Measurements from ENCODE around the gene RAP2A. TPM values are rescaled to one million over a fixed set of nuclear protein-coding genes. Genes with fewer than 3 reads are reported as not detected.

RAP2A gene
- total and polyA plus RNA-seq, 12 donors: 4.2 to 31.0 (median 20.4) TPM

GRCh38 chr13:97438856-97439595 lies 5.1 kb downstream of the RAP2A start:
- ATAC-seq: no peak
- TF ChIP-seq CTCF (IDR thresholded peaks at IDR 0.05): no peak
- peaks cover 0 to 68% (median 49%) of the 10 kb centered on the region in 9 donors for H3K4me1 ChIP-seq
- no peak overlapping the region for H3K27ac ChIP-seq
- peaks cover 0 to 26% (median 0%) of the 10 kb centered on the region in 9 donors for H3K36me3 ChIP-seq
- H3K9me3 ChIP-seq: no peaks in the 10 kb centered on the region
- DNase-seq: no peak
- no peaks in the 10 kb centered on the region for H3K27me3 ChIP-seq
- intact Hi-C loops (cut with DNase I): loop anchor here in 5 of 10 donors (5.0 to 10.0 kb wide), 3 partner anchors 214 to 363 kb away; partner anchors contain the start of gene MBNL2 (in 4 of the 5)
- 61 to 62% methylated on average over 3 of the region's 3 CpGs for WGBS, 2 donors
- no peak overlapping the region for H3K4me3 ChIP-seq

GRCh38 chr13:97440598-97441170 lies 6.7 kb downstream of the RAP2A start:
- Histone ChIP-seq H3K36me3 (peaks cover 0 to 40% (median 0%) of the 10 kb centered on the region in 9 donors), H3K4me1 (peaks cover 0 to 62% (median 42%) of the 10 kb centered on the region in 9 donors), H3K27me3 (no peaks in the 10 kb centered on the region), H3K9me3 (no peaks in the 10 kb centered on the region), H3K27ac (no peak overlapping the region), H3K4me3 (no peak overlapping the region)
- WGBS, 2 donors: 59 to 66% methylated on average over 2 of the region's 2 CpGs
- no peak for ATAC-seq
- intact Hi-C loops (cut with DNase I): loop anchor here in 1 of 10 donors (10.0 kb wide), 1 partner anchor 364 kb away; no protein-coding TSS in a partner anchor
- no peak for DNase-seq
- no peak for TF ChIP-seq CTCF (IDR thresholded peaks at IDR 0.05)

GRCh38 chr13:97441368-97441767 lies 7.4 kb downstream of the RAP2A start:
- Histone ChIP-seq H3K27me3 (no peaks in the 10 kb centered on the region), H3K4me3 (no peak overlapping the region), H3K36me3 (peaks cover 0 to 40% (median 0%) of the 10 kb centered on the region in 9 donors), H3K27ac (no peak overlapping the region), H3K9me3 (no peaks in the 10 kb centered on the region), H3K4me1 (peaks cover 0 to 55% (median 36%) of the 10 kb centered on the region in 9 donors)
- DNase-seq: no peak
- ATAC-seq: no peak
- intact Hi-C loops (cut with DNase I): loop anchor here in 1 of 10 donors (10.0 kb wide), 1 partner anchor 363 kb away; no protein-coding TSS in a partner anchor
- TF ChIP-seq CTCF (IDR thresholded peaks at IDR 0.05): no peak

GRCh38 chr13:97445522-97446187 lies 11.7 kb downstream of the RAP2A start:
- H3K27ac ChIP-seq: no peak overlapping the region

More at GRCh38 chr13:97445522-97446187, 11.7 kb downstream of the RAP2A start:
- TF ChIP-seq CTCF (IDR thresholded peaks at IDR 0.05): no peak
- ATAC-seq (no peak), DNase-seq (no peak)
- Histone ChIP-seq H3K4me1 (peaks cover 0 to 13% (median 0%) of the 10 kb centered on the region in 9 donors), H3K27me3 (no peaks in the 10 kb centered on the region), H3K9me3 (no peaks in the 10 kb centered on the region), H3K36me3 (peaks cover 0 to 31% (median 0%) of the 10 kb centered on the region in 9 donors), H3K4me3 (no peak overlapping the region)
- intact Hi-C loops (cut with DNase I): loop anchor here in 1 of 10 donors (10.0 kb wide), 1 partner anchor 359 kb away; no protein-coding TSS in a partner anchor

Data from heart right ventricle (tissue), 16 donors.